Lung (tissue), 12 donors: ENCODE measurements around the gene EHMT1. TPM values are rescaled to one million over a fixed set of nuclear protein-coding genes. Genes with fewer than 3 reads are reported as not detected.

Source experiments
- ATAC-seq: fragments of 200-7000 bp; cut with Tn5 transposase; one replicate; pipeline ENCODE4 v1.9.1; 2020; ENCODE audit warnings: moderate number of reproducible peaks; ENCODE audit not compliant: insufficient read depth, low FRiP score
- DNase-seq, 3 donors: peaks; one replicate each; pipeline ENCODE4 v3.0.0-alpha.2; 2013 to 2017
- H3K27ac ChIP-seq, 2 donors: one replicate each; pipeline ENCODE4 v1.5.1; 2013; ENCODE audit warnings: mild to moderate bottlenecking in 2 of 2, moderate library complexity in 2 of 2, control low read depth in 1 of 2, inconsistent platforms in 1 of 2, low read depth in 1 of 2, low read length in 1 of 2
- H3K27me3 ChIP-seq, 3 donors: one replicate each; pipeline ENCODE4 v1.5.1; 2013; ENCODE audit warnings: low read length in 2 of 3; ENCODE audit not compliant: control insufficient read depth in 3 of 3, insufficient read depth in 3 of 3
- H3K36me3 ChIP-seq, 4 donors: one replicate each; pipeline ENCODE4 v1.5.1; 2013; ENCODE audit warnings: low read length in 4 of 4, mild to moderate bottlenecking in 1 of 4, moderate library complexity in 1 of 4; ENCODE audit not compliant: control insufficient read depth in 4 of 4, insufficient read depth in 4 of 4
- H3K4me1 ChIP-seq, 5 donors: one replicate each; pipeline ENCODE4 v1.5.1; 2013; ENCODE audit warnings: low read length in 5 of 5, mild to moderate bottlenecking in 2 of 5, moderate library complexity in 1 of 5; ENCODE audit not compliant: control insufficient read depth in 5 of 5, insufficient read depth in 5 of 5
- H3K4me3 ChIP-seq: one replicate; pipeline ENCODE4 v1.5.1; 2013; ENCODE audit warnings: mild to moderate bottlenecking, control low read depth, moderate library complexity
- H3K9ac ChIP-seq, 2 donors: one replicate each; pipeline ENCODE4 v1.5.1; 2013; ENCODE audit warnings: low read length in 2 of 2, control low read depth in 1 of 2; ENCODE audit not compliant: insufficient read depth in 1 of 2
- H3K9me3 ChIP-seq, 4 donors: one replicate each; pipeline ENCODE4 v1.5.1; 2013; ENCODE audit warnings: low read length in 3 of 4, mild to moderate bottlenecking in 1 of 4, moderate library complexity in 1 of 4; ENCODE audit not compliant: control insufficient read depth in 4 of 4, insufficient read depth in 3 of 4
- CTCF ChIP-seq: IDR thresholded peaks from 2 replicates; pipeline ENCODE4 v1.5.1; 2012; ENCODE audit warnings: mild to moderate bottlenecking; ENCODE audit errors: control extremely low read depth, extremely low read depth
- WGBS, 2 donors: extraction: QIAGEN DNeasy Blood & Tissue Kit; methylation state at CpG; one replicate each; pipeline ENCODE4 v1.1.7; 2013; 5-methylcytosine and 5-hydroxymethylcytosine counted together
- polyA plus RNA-seq, 2 donors: library from polyadenylated mRNA; stranded (reverse); fragments of 200-250 nt; gene quantifications; one replicate each; pipeline ENCODE4 v1.2.1, GENCODE V29; 2013
- total RNA-seq, 2 donors: library from RNA; depleted of rRNA in 1 of 2; stranded (reverse); fragments of >200 nt in 1 of 2; gene quantifications; one replicate each; pipeline ENCODE4 v1.2.1, GENCODE V29; 2014 to 2021
- donor health status: control.
- donor health status: control.
- donor health status: Bipolar disorder and iron deficiency.
- donor health status: healthy.
- donor health status: DM: yes; HTN: yes; CAD: no.

The EHMT1 gene
- total and polyA plus RNA-seq, 4 donors, result 32.2 to 91.5 (median 58.1) TPM

GRCh38 chr9:137647096-137647714 lies 28.4 kb downstream of the EHMT1 start:
- peaks cover 0 to 17% (median 0%) of the 10 kb centered on the region in 5 donors for H3K4me1 ChIP-seq
- no peaks in the 10 kb centered on the region for H3K9me3 ChIP-seq
- H3K27ac ChIP-seq, result no peak overlapping the region
- ATAC-seq (no peak), DNase-seq (no peak)
- no peak overlapping the region for H3K9ac ChIP-seq
- H3K4me3 ChIP-seq, result no peak overlapping the region
- no peaks in the 10 kb centered on the region for H3K27me3 ChIP-seq
- peaks cover 2 to 11% (median 7%) of the 10 kb centered on the region in 4 donors for H3K36me3 ChIP-seq
- no peak for TF ChIP-seq CTCF
- 38 to 65% methylated on average over 15 of the region's 15 CpGs for WGBS, 2 donors

- WGBS, 2 donors, result 69 to 78% methylated on average over 2 of the region's 2 CpGs
- Histone ChIP-seq H3K9ac (no peak overlapping the region), H3K36me3 (peaks cover 2 to 10% (median 7%) of the 10 kb centered on the region in 4 donors), H3K4me1 (peaks cover 0 to 17% (median 0%) of the 10 kb centered on the region in 5 donors), H3K4me3 (no peak overlapping the region), H3K27me3 (no peaks in the 10 kb centered on the region), H3K9me3 (no peaks in the 10 kb centered on the region), H3K27ac (no peak overlapping the region)
- DNase-seq (no peak), ATAC-seq (no peak)
- no peak for TF ChIP-seq CTCF
Measured at GRCh38 chr9:137648396-137648795, 29.6 kb downstream of the EHMT1 start.

GRCh38 chr9:137649553-137649952 lies 30.7 kb downstream of the EHMT1 start:
- no peak for DNase-seq
- 75 to 80% methylated on average over 9 of the region's 9 CpGs for whole genome bisulfite sequencing, 2 donors

More at GRCh38 chr9:137649553-137649952, 30.7 kb downstream of the EHMT1 start:
- no peaks in the 10 kb centered on the region for H3K9me3 ChIP-seq
- TF ChIP-seq CTCF, result no peak
- H3K27ac ChIP-seq, result no peak overlapping the region
- H3K9ac ChIP-seq, result no peak overlapping the region
- H3K27me3 ChIP-seq, result no peaks in the 10 kb centered on the region
- H3K36me3 ChIP-seq, result peaks cover 2 to 10% (median 5%) of the 10 kb centered on the region in 4 donors
- no peak for ATAC-seq
- H3K4me1 ChIP-seq, result peaks cover 0 to 10% (median 0%) of the 10 kb centered on the region in 5 donors
- H3K4me3 ChIP-seq, result no peak overlapping the region
